CD4-positive, alpha-beta T cell (primary cell): ENCODE data around the gene RPTOR. TPM values are rescaled to one million over a fixed set of nuclear protein-coding genes. Genes with fewer than 3 reads are reported as not detected.

ENCODE experiments used
- ATAC-seq: fragments of 200-7000 bp; cut with Tn5 transposase; one replicate; pipeline ENCODE4 v1.10.0; 2022; ENCODE audit warnings: mild to moderate bottlenecking; ENCODE audit not compliant: poor library complexity
- CTCF ChIA-PET: fragments of 350-600 bp; sonication (Branson Sonifier 250); formaldehyde crosslinking; loops from one replicate; lab custom pipeline; 2021; ENCODE audit warnings: antibody characterized with exemption, inconsistent platforms; lab: Charles Lee
- POLR2A ChIA-PET: fragments of 350-600 bp; sonication (Branson Sonifier 250); formaldehyde crosslinking; loops from one replicate; lab custom pipeline; 2021; ENCODE audit warnings: antibody characterized with exemption, inconsistent platforms; lab: Charles Lee
- DNase-seq, 14 experiments: peaks; one replicate each; pipeline ENCODE4 v3.0.0-alpha.2; 2013 to 2020; ENCODE audit warnings: mixed read lengths in 2 of 14
- H3K27ac ChIP-seq, 2 donors: one replicate each; pipeline versions ENCODE4 v1.5.1 to v1.7.0; 2013; ENCODE audit warnings: low read length in 2 of 2, low read depth in 1 of 2, mild to moderate bottlenecking in 1 of 2
- H3K27me3 ChIP-seq, 2 experiments: 1 replicate in 1 of 2; 2 replicates in 1 of 2; pipeline versions ENCODE4 v1.6.1 to v1.7.0; 2013; ENCODE audit warnings: low read length in 2 of 2, control low read depth in 1 of 2, mild to moderate bottlenecking in 1 of 2, moderate library complexity in 1 of 2; ENCODE audit not compliant: insufficient read depth in 2 of 2, control insufficient read depth in 1 of 2
- H3K36me3 ChIP-seq: one replicate; pipeline ENCODE4 v1.6.1; 2013; ENCODE audit warnings: low read length, control low read depth; ENCODE audit not compliant: insufficient read depth
- H3K4me1 ChIP-seq: one replicate; pipeline ENCODE4 v1.6.1; 2013; ENCODE audit warnings: low read length, control low read depth; ENCODE audit not compliant: insufficient read depth
- H3K4me3 ChIP-seq: one replicate; pipeline ENCODE4 v1.5.1; 2013; ENCODE audit warnings: mild to moderate bottlenecking, low read length, moderate library complexity
- H3K9me3 ChIP-seq, 2 experiments: 1 replicate in 1 of 2; 2 replicates in 1 of 2; pipeline versions ENCODE4 v1.6.1 to v1.7.0; 2013; ENCODE audit warnings: low read length in 2 of 2, mild to moderate bottlenecking in 2 of 2, control low read depth in 1 of 2, moderate library complexity in 1 of 2; ENCODE audit not compliant: control insufficient read depth in 1 of 2, insufficient read depth in 1 of 2
- H3K27ac Mint-ChIP-seq: one replicate; pipeline ENCODE4 v1.8.0; 2020; ENCODE audit warnings: mixed read lengths
- H3K27me3 Mint-ChIP-seq: one replicate; pipeline ENCODE4 v1.8.0; 2021; ENCODE audit warnings: mixed read lengths
- H3K36me3 Mint-ChIP-seq: one replicate; pipeline ENCODE4 v1.8.0; 2021; ENCODE audit warnings: low read depth, mixed read lengths
- H3K4me1 Mint-ChIP-seq: one replicate; pipeline ENCODE4 v1.8.0; 2021; ENCODE audit warnings: low read depth, mixed read lengths
- H3K4me3 Mint-ChIP-seq: one replicate; pipeline ENCODE4 v1.8.0; 2020; ENCODE audit warnings: mild to moderate bottlenecking, mixed read lengths
- H3K9me3 Mint-ChIP-seq: one replicate; pipeline ENCODE4 v1.8.0; 2020; ENCODE audit warnings: mixed read lengths
- CTCF ChIP-seq: fragments of 200-600 bp; IDR thresholded peaks from one replicate; pipeline ENCODE4 v1.8.0; 2022; ENCODE audit warnings: antibody characterized with exemption, mild to moderate bottlenecking
- intact Hi-C, 2 experiments: fragments of 100-400 bp; cut with DNase I in 1 of 2; cut with micrococcal nuclease in 1 of 2; formaldehyde crosslinking; loops; one replicate each; pipeline versions ENCODE4 v1.15.1 to v1.9.0; 2023 to 2025; cut with DNase I, micrococcal nuclease
- total RNA-seq, 174 experiments: library from RNA in 2 of 174; stranded (reverse) in 2 of 174; gene quantifications; one replicate each; pipeline ENCODE4 v1.2.3 and lab custom pipeline; 2021 to 2026

RPTOR gene
- total RNA-seq, 2 experiments from 2014 or later: 45.0 to 47.1 TPM

GRCh38 chr17:80649672-80650330, 105.2 kb downstream of the RPTOR start:
- H3K4me3 Mint-ChIP-seq: peak overlapping the region; percentile 70
- POLR2A ChIA-PET: interaction anchor here (0.9 to 2.1 kb wide), 10 partner anchors 10 to 195 kb away, joined by 3 to 18 read pairs (median 4); no protein-coding TSS in a partner anchor

GRCh38 chr17:80650331-80650672, 105.7 kb downstream of the RPTOR start:
- no peak for TF ChIP-seq CTCF

More at GRCh38 chr17:80649672-80650330, 105.2 kb downstream of the RPTOR start:
- Mint-ChIP-seq H3K9me3 (peaks cover 4% of the 10 kb centered on the region), H3K36me3 (peaks cover 19% of the 10 kb centered on the region), H3K4me1 (peaks cover 70% of the 10 kb centered on the region), H3K27me3 (no peaks in the 10 kb centered on the region), H3K27ac (peak overlapping the region; percentile 85)
- Histone ChIP-seq H3K4me3 (peak overlapping the region; percentile 24), H3K4me1 (peaks cover 58% of the 10 kb centered on the region), H3K27me3 (no peaks in the 10 kb centered on the region), H3K9me3 (peaks cover 0 to 10% of the 10 kb centered on the region in 2 experiments), H3K27ac (peak overlapping the region; percentile 32 to 53), H3K36me3 (no peaks in the 10 kb centered on the region)
- CTCF ChIA-PET: interaction anchor here (0.6 to 2.6 kb wide), 7 partner anchors 12 to 242 kb away, joined by 3 to 12 read pairs (median 3); no protein-coding TSS in a partner anchor
- ATAC-seq (peak; percentile 92), DNase-seq (peak; percentile 25 to 82 (median 60))
- TF ChIP-seq CTCF: no peak
- intact Hi-C loops: loop anchor here in 1 of 2 experiments (1.0 kb wide), 1 partner anchor 16 kb away; no protein-coding TSS in a partner anchor

GRCh38 chr17:80650751-80651518, 106.3 kb downstream of the RPTOR start:
- peaks cover 64% of the 10 kb centered on the region for H3K4me1 Mint-ChIP-seq
- peaks cover 48% of the 10 kb centered on the region for H3K4me1 ChIP-seq
- CTCF ChIA-PET: interaction anchor here (1.3 to 2.6 kb wide), 2 partner anchors 12 to 20 kb away, joined by 3 to 12 read pairs; no protein-coding TSS in a partner anchor

More at GRCh38 chr17:80650331-80650672, 105.7 kb downstream of the RPTOR start:
- no peak overlapping the region for H3K4me3 Mint-ChIP-seq
- peaks cover 65% of the 10 kb centered on the region for H3K4me1 Mint-ChIP-seq
- H3K27ac Mint-ChIP-seq: peak overlapping the region; percentile 85
- POLR2A ChIA-PET: interaction anchor here (0.9 to 2.1 kb wide), 8 partner anchors 11 to 195 kb away, joined by 3 to 18 read pairs (median 4); no protein-coding TSS in a partner anchor
- no peaks in the 10 kb centered on the region for H3K27me3 Mint-ChIP-seq
- Histone ChIP-seq H3K4me3 (no peak overlapping the region), H3K27me3 (no peaks in the 10 kb centered on the region), H3K9me3 (peaks cover 0 to 10% of the 10 kb centered on the region in 2 experiments), H3K36me3 (no peaks in the 10 kb centered on the region), H3K27ac (no peak overlapping the region), H3K4me1 (peaks cover 53% of the 10 kb centered on the region)
- ATAC-seq (no peak), DNase-seq (no peak)
- intact Hi-C loops: no loop called here
- H3K36me3 Mint-ChIP-seq: peaks cover 17% of the 10 kb centered on the region
- CTCF ChIA-PET: interaction anchor here (0.8 to 2.6 kb wide), 5 partner anchors 12 to 241 kb away, joined by 3 to 12 read pairs (median 3); no protein-coding TSS in a partner anchor
- peaks cover 4% of the 10 kb centered on the region for H3K9me3 Mint-ChIP-seq

More at GRCh38 chr17:80650751-80651518, 106.3 kb downstream of the RPTOR start:
- Histone ChIP-seq H3K36me3 (no peaks in the 10 kb centered on the region), H3K4me3 (no peak overlapping the region), H3K9me3 (peaks cover 0 to 10% of the 10 kb centered on the region in 2 experiments), H3K27me3 (no peaks in the 10 kb centered on the region), H3K27ac (no peak overlapping the region)
- no peak for DNase-seq
- Mint-ChIP-seq H3K36me3 (peaks cover 17% of the 10 kb centered on the region), H3K4me3 (no peak overlapping the region), H3K27ac (peak overlapping the region; percentile 61), H3K9me3 (peaks cover 4% of the 10 kb centered on the region), H3K27me3 (no peaks in the 10 kb centered on the region)
- ATAC-seq: no peak
- intact Hi-C loops: no loop called here
- POLR2A ChIA-PET: interaction anchor here (1.7 to 2.1 kb wide), 2 partner anchors 13 to 59 kb away, joined by 3 to 18 read pairs; no protein-coding TSS in a partner anchor
- TF ChIP-seq CTCF: no peak
